CD4-positive, alpha-beta T cell treated with Interleukin-10 for 1 hour (primary cell): ENCODE measurements around the gene ZNF263.

Experiments used
- DNase-seq: peaks from one replicate; pipeline ENCODE4 v3.0.0-alpha.2; 2020

Gene ZNF263

DNA sequence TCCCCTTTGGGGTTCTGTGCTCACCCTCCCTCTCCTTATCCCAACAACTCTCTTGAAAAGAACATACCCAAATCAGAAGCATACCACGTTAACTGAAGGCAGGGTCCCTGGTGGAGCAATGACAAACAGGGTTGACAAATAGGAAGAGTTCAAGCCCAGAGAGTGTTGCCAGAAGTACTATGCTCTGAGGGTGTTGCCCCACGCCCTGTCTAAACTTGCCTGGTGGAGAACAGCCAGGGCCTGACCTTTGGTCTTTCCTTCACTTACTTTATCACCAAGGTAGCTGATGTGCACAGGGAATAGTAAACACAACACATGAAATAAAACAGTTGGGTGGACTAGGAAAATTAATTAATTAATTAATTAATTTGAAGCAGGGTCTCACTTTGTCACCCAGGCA lies 45.4 kb downstream of the ZNF263 start:
- DNase-seq = no peak
